HG03342 (cell line): ENCODE data around the gene VHLL.

Source experiments
- ATAC-seq: cut with Tn5 transposase; IDR thresholded peaks from one replicate; pipeline ENCODE4 v1.9.1; 2021; ENCODE audit warnings: mild to moderate bottlenecking, moderate library complexity; ENCODE audit not compliant: unreplicated experiment

VHLL gene

GRCh38 chr1:156257711-156258110, 41.4 kb downstream of the VHLL start:
- no peak for ATAC-seq

GRCh38 chr1:156253634-156254033, 45.5 kb downstream of the VHLL start:
- no peak for ATAC-seq

GRCh38 chr1:156251527-156251926, 47.6 kb downstream of the VHLL start:
- no peak for ATAC-seq

- no peak for ATAC-seq
Measured at GRCh38 chr1:156249593-156249992, 49.5 kb downstream of the VHLL start.
